ENCODE data around the gene ALK. TPM values are rescaled to one million over a fixed set of nuclear protein-coding genes. Genes with fewer than 3 reads are reported as not detected.

Gene ALK
- total and polyA plus RNA-seq, 12 donors: 0.09 to 1.8 (median 0.53) TPM; not detected in 1

GRCh38 chr2:29242621-29243375 is 678.6 kb downstream of the ALK start:
- WGBS, 4 donors: 75 to 92% (median 82%) methylated on average over 9 of the region's 9 CpGs

GRCh38 chr2:29241955-29242565 is 679.3 kb downstream of the ALK start:
- Histone ChIP-seq H3K4me3 (no peak overlapping the region), H3K27me3 (no peaks in the 10 kb centered on the region), H3K4me1 (replicated peaks in 1 of 2) (no peaks in the 10 kb centered on the region), H3K9me3 (replicated peaks in 1 of 3) (no peaks in the 10 kb centered on the region), H3K36me3 (replicated peaks in 1 of 2) (no peaks in the 10 kb centered on the region), H3K27ac (no peak overlapping the region)
- DNase-seq: no peak
- 83 to 88% (median 86%) methylated on average over 6 of the region's 6 CpGs for WGBS, 4 donors
- TF ChIP-seq POLR2A (IDR thresholded peaks at IDR 0.05): no peak
- no peak for TF ChIP-seq CTCF (IDR thresholded peaks at IDR 0.05)
- intact Hi-C loops (cut with DNase I): no loop called here

More at GRCh38 chr2:29242621-29243375, 678.6 kb downstream of the ALK start:
- no peaks in the 10 kb centered on the region for H3K4me1 ChIP-seq (replicated peaks in 1 of 2)
- TF ChIP-seq CTCF (IDR thresholded peaks at IDR 0.05): no peak
- TF ChIP-seq POLR2A (IDR thresholded peaks at IDR 0.05): no peak
- no peaks in the 10 kb centered on the region for H3K27me3 ChIP-seq
- no peak overlapping the region for H3K4me3 ChIP-seq
- no peaks in the 10 kb centered on the region for H3K9me3 ChIP-seq (replicated peaks in 1 of 3)
- DNase-seq: no peak
- intact Hi-C loops (cut with DNase I): no loop called here
- no peak overlapping the region for H3K27ac ChIP-seq
- H3K36me3 ChIP-seq (replicated peaks in 1 of 2): no peaks in the 10 kb centered on the region

GRCh38 chr2:29241341-29241740 is 680.0 kb downstream of the ALK start:
- Histone ChIP-seq H3K4me1 (replicated peaks in 1 of 2) (no peaks in the 10 kb centered on the region), H3K27me3 (no peaks in the 10 kb centered on the region), H3K36me3 (replicated peaks in 1 of 2) (no peaks in the 10 kb centered on the region), H3K4me3 (no peak overlapping the region), H3K27ac (no peak overlapping the region), H3K9me3 (replicated peaks in 1 of 3) (no peaks in the 10 kb centered on the region)
- TF ChIP-seq POLR2A (IDR thresholded peaks at IDR 0.05) (no peak), CTCF (IDR thresholded peaks at IDR 0.05) (no peak)
- 72 to 82% (median 78%) methylated on average over 4 of the region's 4 CpGs for WGBS, 4 donors
- DNase-seq: no peak
- intact Hi-C loops (cut with DNase I): no loop called here

- H3K4me1 ChIP-seq (replicated peaks in 1 of 2): no peaks in the 10 kb centered on the region
- no peaks in the 10 kb centered on the region for H3K27me3 ChIP-seq
- H3K36me3 ChIP-seq (replicated peaks in 1 of 2): no peaks in the 10 kb centered on the region
- WGBS, 4 donors: 59 to 68% (median 63%) methylated on average over 4 of the region's 4 CpGs
- intact Hi-C loops (cut with DNase I): no loop called here
- no peak for TF ChIP-seq POLR2A (IDR thresholded peaks at IDR 0.05)
- TF ChIP-seq CTCF (IDR thresholded peaks at IDR 0.05): no peak
- H3K27ac ChIP-seq: no peak overlapping the region
- H3K9me3 ChIP-seq (replicated peaks in 1 of 3): no peaks in the 10 kb centered on the region
- no peak overlapping the region for H3K4me3 ChIP-seq
- no peak for DNase-seq
Observed at GRCh38 chr2:29240601-29241000, 680.8 kb downstream of the ALK start.
